Measurements from ENCODE around the gene ST6GALNAC2.
A peak's percentile ranks its signal among the peaks of the same experiment; 100 is the strongest.
"Not testable (repeated sequence)": the region's sequence is repeated elsewhere in the genome, so short reads cannot be mapped to it uniquely, and the experiment has no call there.

The ST6GALNAC2 gene

GRCh38 chr17:76559460-76559859 lies 26.2 kb downstream of the ST6GALNAC2 start:
- Histone ChIP-seq H3K36me3 (ENCODE audit: insufficient read depth, low read depth, low read length) (peaks cover 55% of the 10 kb centered on the region), H3K4me1 (ENCODE audit: insufficient read depth, low read length) (peaks cover 11% of the 10 kb centered on the region), H3K9ac (ENCODE audit: low read depth, low read length) (peak overlapping the region; percentile 100), H3K4me3 (ENCODE audit: low read length) (peak overlapping the region; percentile 100), H3K27ac (ENCODE audit: low read length) (peak overlapping the region; percentile 46)
- H3K9me3 ChIP-seq (ENCODE audit: insufficient read depth, low read depth, low read length); H3K27me3 ChIP-seq (ENCODE audit: insufficient read depth, low read length): not testable (repeated sequence)

GRCh38 chr17:76558198-76559095 lies 27.2 kb downstream of the ST6GALNAC2 start:
- peak overlapping the region; percentile 99 for H3K27ac ChIP-seq (ENCODE audit: low read length)
- H3K9me3 ChIP-seq (ENCODE audit: insufficient read depth, low read depth, low read length): no peaks in the 10 kb centered on the region
- H3K4me1 ChIP-seq (ENCODE audit: insufficient read depth, low read length): peaks cover 11% of the 10 kb centered on the region
- peak overlapping the region; percentile 100 for H3K4me3 ChIP-seq (ENCODE audit: low read length)
- peaks cover 49% of the 10 kb centered on the region for H3K36me3 ChIP-seq (ENCODE audit: insufficient read depth, low read depth, low read length)
- H3K9ac ChIP-seq (ENCODE audit: low read depth, low read length): peak overlapping the region; percentile 100
- H3K27me3 ChIP-seq (ENCODE audit: insufficient read depth, low read length): no peaks in the 10 kb centered on the region

DNA sequence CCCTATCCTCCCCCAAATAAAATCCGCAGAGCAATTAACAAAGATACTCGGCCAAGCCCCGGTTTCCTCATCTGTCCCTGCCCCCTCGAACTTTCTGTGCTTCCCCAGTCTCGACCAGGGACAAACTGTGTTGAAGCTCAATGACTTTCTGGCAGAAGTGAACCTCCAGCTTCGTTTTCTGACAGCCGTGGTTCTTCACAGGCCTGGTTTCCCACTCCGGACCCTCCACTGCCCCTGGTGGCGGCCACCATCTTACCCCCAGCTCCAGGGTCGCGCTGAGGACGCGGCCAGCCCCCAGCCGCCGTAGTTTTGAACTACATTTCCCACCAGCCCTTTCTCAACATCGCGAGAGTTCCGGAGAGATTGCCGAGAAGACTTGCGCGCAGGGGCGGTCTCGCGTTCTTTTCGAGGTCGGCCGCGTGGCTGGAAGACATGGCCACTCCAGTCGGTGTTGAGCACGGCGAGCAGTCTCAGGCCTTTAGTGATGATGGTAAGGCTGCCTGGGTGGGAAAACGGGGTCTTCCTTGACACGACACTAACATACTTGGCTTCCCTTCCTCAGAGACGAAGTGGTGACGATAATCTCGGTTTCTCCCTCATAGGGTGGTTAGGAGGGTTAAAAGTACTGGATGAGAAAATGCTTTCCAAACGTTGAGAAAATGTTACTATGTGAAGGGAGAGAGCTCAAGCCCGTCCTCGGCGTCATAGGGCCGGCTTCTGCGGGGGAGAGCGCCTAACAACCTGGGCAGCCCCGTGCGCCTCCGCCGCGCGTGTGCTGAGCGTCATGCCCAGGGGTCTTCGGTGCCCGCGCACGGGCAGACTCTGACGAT lies 28.1 kb downstream of the ST6GALNAC2 start:
- peak overlapping the region; percentile 100 for H3K9ac ChIP-seq (ENCODE audit: low read depth, low read length)
- peaks cover 11% of the 10 kb centered on the region for H3K4me1 ChIP-seq (ENCODE audit: insufficient read depth, low read length)
- peaks cover 41% of the 10 kb centered on the region for H3K36me3 ChIP-seq (ENCODE audit: insufficient read depth, low read depth, low read length)
- peak overlapping the region; percentile 100 for H3K4me3 ChIP-seq (ENCODE audit: low read length)
- H3K27me3 ChIP-seq (ENCODE audit: insufficient read depth, low read length): no peaks in the 10 kb centered on the region
- H3K27ac ChIP-seq (ENCODE audit: low read length): peak overlapping the region; percentile 99
- H3K9me3 ChIP-seq (ENCODE audit: insufficient read depth, low read depth, low read length): no peaks in the 10 kb centered on the region

- Histone ChIP-seq H3K4me1 (ENCODE audit: insufficient read depth, low read length) (peaks cover 9% of the 10 kb centered on the region), H3K4me3 (ENCODE audit: low read length) (peak overlapping the region; percentile 100), H3K36me3 (ENCODE audit: insufficient read depth, low read depth, low read length) (peaks cover 36% of the 10 kb centered on the region), H3K9ac (ENCODE audit: low read depth, low read length) (peak overlapping the region; percentile 100), H3K9me3 (ENCODE audit: insufficient read depth, low read depth, low read length) (no peaks in the 10 kb centered on the region), H3K27me3 (ENCODE audit: insufficient read depth, low read length) (no peaks in the 10 kb centered on the region), H3K27ac (ENCODE audit: low read length) (no peak overlapping the region)
Measured at GRCh38 chr17:76556765-76557367, 28.8 kb downstream of the ST6GALNAC2 start.

DNA sequence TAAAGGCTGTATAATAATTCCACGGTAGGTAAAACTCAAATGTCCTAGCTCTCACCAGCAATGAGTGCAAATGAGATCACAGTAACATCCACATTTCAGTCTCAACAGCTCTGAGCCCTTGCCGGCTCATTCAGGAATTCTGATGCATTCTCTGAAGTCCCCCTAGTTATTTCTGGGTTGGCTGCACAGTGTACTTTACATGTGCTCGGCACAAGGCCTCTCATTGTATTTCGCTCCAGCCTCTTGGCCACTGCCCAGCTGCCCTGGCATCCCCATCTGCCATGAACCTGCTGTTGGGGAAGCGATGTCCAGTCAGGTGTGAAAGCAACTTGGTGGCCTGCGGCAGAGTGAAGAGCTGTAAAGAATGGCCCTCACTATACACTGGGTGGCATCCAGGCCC lies 31.5 kb downstream of the ST6GALNAC2 start:
- Histone ChIP-seq H3K9ac (ENCODE audit: low read depth, low read length) (no peak overlapping the region), H3K27me3 (ENCODE audit: insufficient read depth, low read length) (no peaks in the 10 kb centered on the region), H3K9me3 (ENCODE audit: insufficient read depth, low read depth, low read length) (no peaks in the 10 kb centered on the region), H3K27ac (ENCODE audit: low read length) (no peak overlapping the region), H3K4me3 (ENCODE audit: low read length) (no peak overlapping the region), H3K36me3 (ENCODE audit: insufficient read depth, low read depth, low read length) (peaks cover 8% of the 10 kb centered on the region; the same call in 1 of the 2 replicates), H3K4me1 (ENCODE audit: insufficient read depth, low read length) (peaks cover 5% of the 10 kb centered on the region; the same call in 1 of the 2 replicates)

DNA sequence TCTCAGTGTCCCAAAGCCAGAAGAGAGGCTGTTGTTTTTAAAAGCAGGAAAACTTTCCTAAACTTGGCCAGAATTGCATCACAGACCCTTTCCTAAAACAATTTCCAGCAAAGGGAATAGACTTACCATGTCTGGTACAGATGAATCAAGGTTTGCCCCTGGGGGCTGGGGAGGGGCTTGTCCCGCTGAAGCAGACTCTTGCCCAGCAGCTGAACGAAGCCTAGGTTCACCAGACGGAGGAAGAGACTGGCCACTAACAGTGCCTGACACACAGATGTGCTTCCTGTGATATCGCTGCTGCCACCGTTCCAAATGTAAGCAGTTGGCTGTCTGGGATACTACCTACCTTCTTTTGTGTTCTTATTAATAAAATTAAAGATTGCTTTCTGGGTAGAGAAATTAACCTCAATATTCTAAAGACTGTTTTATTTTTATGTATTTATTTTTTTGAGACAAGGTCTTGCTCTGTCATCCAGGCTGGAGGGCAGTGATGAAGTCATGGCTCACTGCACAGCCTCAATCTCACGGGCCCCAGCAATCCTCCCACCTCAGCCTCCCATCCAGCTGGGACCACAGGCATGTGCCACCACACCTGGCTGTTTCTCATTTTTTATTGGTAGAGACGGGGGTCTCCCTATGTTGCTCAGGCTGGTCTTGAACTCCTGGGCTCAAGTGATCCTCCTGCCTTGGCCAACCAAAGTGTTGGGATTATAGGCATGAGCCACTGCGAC lies 32.3 kb downstream of the ST6GALNAC2 start:
- H3K27me3 ChIP-seq (ENCODE audit: insufficient read depth, low read length): no peaks in the 10 kb centered on the region
- H3K27ac ChIP-seq (ENCODE audit: low read length): no peak overlapping the region
- peaks cover 5% of the 10 kb centered on the region; the same call in 1 of the 2 replicates for H3K4me1 ChIP-seq (ENCODE audit: insufficient read depth, low read length)
- no peak overlapping the region for H3K9ac ChIP-seq (ENCODE audit: low read depth, low read length)
- H3K4me3 ChIP-seq (ENCODE audit: low read length): no peak overlapping the region
- peaks cover under 1% of the 10 kb centered on the region; the same call in 1 of the 2 replicates for H3K36me3 ChIP-seq (ENCODE audit: insufficient read depth, low read depth, low read length)
- no peaks in the 10 kb centered on the region for H3K9me3 ChIP-seq (ENCODE audit: insufficient read depth, low read depth, low read length)

- Histone ChIP-seq H3K9me3 (ENCODE audit: insufficient read depth, low read depth, low read length) (no peaks in the 10 kb centered on the region), H3K27ac (ENCODE audit: low read length) (no peak overlapping the region), H3K4me3 (ENCODE audit: low read length) (no peak overlapping the region), H3K36me3 (ENCODE audit: insufficient read depth, low read depth, low read length) (no peaks in the 10 kb centered on the region), H3K4me1 (ENCODE audit: insufficient read depth, low read length) (peaks cover 8% of the 10 kb centered on the region; the same call in 1 of the 2 replicates), H3K9ac (ENCODE audit: low read depth, low read length) (no peak overlapping the region), H3K27me3 (ENCODE audit: insufficient read depth, low read length) (no peaks in the 10 kb centered on the region)
Measured at GRCh38 chr17:76551685-76552084, 34.0 kb downstream of the ST6GALNAC2 start.

DNA sequence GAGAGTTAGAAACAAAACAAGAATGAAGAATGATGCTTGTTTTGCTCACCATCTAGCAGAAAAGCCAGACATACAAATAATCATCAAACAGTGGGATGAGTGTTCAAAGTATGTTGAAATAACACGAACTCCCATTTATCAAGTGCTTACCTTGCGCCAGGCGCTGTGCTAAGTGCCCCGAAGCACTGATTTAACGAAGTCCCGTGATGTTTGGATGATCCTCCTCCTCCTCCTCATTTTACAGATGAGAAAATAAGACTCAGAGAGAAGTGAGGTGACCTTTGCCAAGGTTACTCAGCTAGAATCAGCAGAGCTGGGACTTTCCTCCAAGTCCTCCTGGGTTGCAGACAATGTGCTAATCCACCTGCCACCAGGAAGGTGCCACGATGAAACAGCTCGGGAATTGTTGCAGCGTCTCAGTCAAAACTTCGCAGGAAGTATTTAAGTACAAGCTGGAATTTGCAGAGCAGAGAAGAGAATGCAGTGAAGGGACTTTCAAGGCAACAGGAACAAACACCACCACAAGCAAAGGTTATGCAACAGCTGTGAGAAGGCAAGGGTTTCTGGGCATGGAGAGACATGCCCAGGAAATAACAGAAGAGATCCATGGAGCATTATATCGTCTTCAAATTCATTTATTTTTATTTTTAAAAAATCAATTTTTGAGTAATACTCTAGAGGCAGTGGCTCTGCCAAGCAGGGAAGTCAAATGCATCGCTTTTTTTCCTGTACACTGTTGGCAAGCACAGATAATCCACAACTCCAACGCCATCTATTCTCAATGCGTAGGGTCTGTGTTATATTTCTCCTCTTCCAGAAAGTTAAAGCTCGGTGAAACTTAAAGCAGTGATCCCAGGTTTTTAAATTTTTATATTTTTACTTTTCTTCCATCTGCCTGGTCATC lies 34.7 kb downstream of the ST6GALNAC2 start:
- H3K9me3 ChIP-seq (ENCODE audit: insufficient read depth, low read depth, low read length): no peaks in the 10 kb centered on the region
- H3K9ac ChIP-seq (ENCODE audit: low read depth, low read length): no peak overlapping the region
- no peak overlapping the region for H3K27ac ChIP-seq (ENCODE audit: low read length)
- no peaks in the 10 kb centered on the region for H3K27me3 ChIP-seq (ENCODE audit: insufficient read depth, low read length)
- no peaks in the 10 kb centered on the region for H3K36me3 ChIP-seq (ENCODE audit: insufficient read depth, low read depth, low read length)
- no peak overlapping the region for H3K4me3 ChIP-seq (ENCODE audit: low read length)
- peaks cover 8% of the 10 kb centered on the region; the same call in 1 of the 2 replicates for H3K4me1 ChIP-seq (ENCODE audit: insufficient read depth, low read length)

DNA sequence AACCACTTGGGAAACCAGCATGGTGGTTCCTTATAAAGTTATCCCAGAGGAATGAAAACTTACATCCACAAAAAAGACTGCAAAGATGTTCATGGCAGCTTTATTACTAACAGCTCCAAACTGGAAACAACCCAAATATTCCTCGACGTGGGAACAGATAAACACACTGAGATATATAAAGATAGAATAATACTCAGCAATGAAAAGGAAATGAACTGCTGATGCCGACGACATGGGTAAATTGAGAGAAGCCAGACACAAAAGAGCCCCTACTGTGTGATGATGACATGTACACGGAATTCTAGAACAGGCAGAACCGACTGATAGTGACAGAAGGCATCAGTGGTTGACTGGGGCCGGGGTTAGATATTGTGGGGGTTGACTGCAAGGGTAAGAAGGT lies 36.1 kb downstream of the ST6GALNAC2 start:
- peaks cover 8% of the 10 kb centered on the region; the same call in 1 of the 2 replicates for H3K4me1 ChIP-seq (ENCODE audit: insufficient read depth, low read length)

DNA sequence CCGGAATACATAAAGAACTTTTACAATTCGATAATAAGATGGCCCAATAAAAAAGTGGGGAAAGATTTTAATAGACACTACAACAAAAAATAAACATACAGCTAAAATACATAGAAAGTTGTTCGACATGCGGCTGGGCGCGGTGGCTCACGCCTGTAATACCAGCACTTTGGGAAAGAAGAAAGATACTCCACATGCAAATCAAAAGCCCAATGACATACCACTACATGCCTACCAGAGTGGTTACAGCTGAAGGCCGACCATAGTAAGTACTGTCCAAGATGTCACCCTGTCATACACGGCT lies 36.5 kb downstream of the ST6GALNAC2 start:
- Histone ChIP-seq H3K27me3 (ENCODE audit: insufficient read depth, low read length) (peaks cover 8% of the 10 kb centered on the region; the same call in 1 of the 2 replicates), H3K9ac (ENCODE audit: low read depth, low read length) (no peak overlapping the region), H3K4me3 (ENCODE audit: low read length) (no peak overlapping the region), H3K9me3 (ENCODE audit: insufficient read depth, low read depth, low read length) (no peaks in the 10 kb centered on the region), H3K27ac (ENCODE audit: low read length) (no peak overlapping the region), H3K36me3 (ENCODE audit: insufficient read depth, low read depth, low read length) (no peaks in the 10 kb centered on the region), H3K4me1 (ENCODE audit: insufficient read depth, low read length) (peaks cover 8% of the 10 kb centered on the region; the same call in 1 of the 2 replicates)

More for the DNA sequence above, 36.1 kb downstream of the ST6GALNAC2 start:
- Histone ChIP-seq H3K36me3 (ENCODE audit: insufficient read depth, low read depth, low read length) (no peaks in the 10 kb centered on the region), H3K27me3 (ENCODE audit: insufficient read depth, low read length) (peaks cover 8% of the 10 kb centered on the region; the same call in 1 of the 2 replicates), H3K27ac (ENCODE audit: low read length) (no peak overlapping the region), H3K4me3 (ENCODE audit: low read length) (no peak overlapping the region), H3K9ac (ENCODE audit: low read depth, low read length) (no peak overlapping the region), H3K9me3 (ENCODE audit: insufficient read depth, low read depth, low read length) (no peaks in the 10 kb centered on the region)
